AG04450 (cell line): ENCODE data around the gene OBSL1. TPM values are rescaled to one million over a fixed set of nuclear protein-coding genes. Genes with fewer than 3 reads are reported as not detected.

ENCODE experiments used
- CTCF ChIA-PET: fragments of 300-600, 350-600 bp; formaldehyde crosslinking; extraction: SDS; loops from one replicate; lab custom pipeline; 2022; ENCODE audit warnings: antibody characterized with exemption, inconsistent platforms; lab: Charles Lee
- POLR2A ChIA-PET: fragments of 350-600 bp; formaldehyde crosslinking; extraction: SDS; loops from one replicate; lab custom pipeline; 2021; ENCODE audit warnings: antibody characterized with exemption, inconsistent platforms; lab: Yijun Ruan, JAX
- DNase-seq: peaks from one replicate; pipeline ENCODE4 v3.0.0-alpha.2; 2011; ENCODE audit warnings: low read depth, low spot score
- H3K27ac ChIP-seq: one replicate; pipeline ENCODE4 v1.5.1; 2012; ENCODE audit warnings: low read depth, low read length, control low read depth
- H3K27me3 ChIP-seq: one replicate; pipeline ENCODE4 v1.6.0; 2012; ENCODE audit warnings: low read length; ENCODE audit not compliant: control insufficient read depth, insufficient read depth
- H3K4me3 ChIP-seq: 2 replicates; pipeline ENCODE4 v1.5.1; 2011; ENCODE audit warnings: mild to moderate bottlenecking, low read depth, low read length, control low read depth
- H3K9me3 ChIP-seq: 2 replicates; pipeline ENCODE4 v1.5.1; 2012; ENCODE audit warnings: low read length; ENCODE audit not compliant: control insufficient read depth, insufficient read depth
- CTCF ChIP-seq: IDR thresholded peaks from 2 replicates; pipeline ENCODE4 v1.5.1; 2011; ENCODE audit warnings: low read depth, low read length, control low read depth, inconsistent platforms
- polyA plus RNA-seq: library from polyadenylated mRNA; depleted of rRNA; stranded (reverse); fragments of >200 nt; gene quantifications from 2 replicates; pipeline ENCODE4 v1.2.3, GENCODE V29; 2011

Gene OBSL1
- polyA plus RNA-seq, 1 experiment: 35.5 TPM

- no peak for TF ChIP-seq CTCF
- peaks cover 4% of the 10 kb centered on the region; the same call in 1 of the 2 replicates for H3K9me3 ChIP-seq
- H3K27ac ChIP-seq: no peak overlapping the region
- ChIA-PET POLR2A (no interaction called here), CTCF (interaction anchor here (4.6 kb wide), 1 partner anchor 7 kb away, joined by 35 read pairs; no protein-coding TSS in a partner anchor)
- peaks cover 2% of the 10 kb centered on the region for H3K27me3 ChIP-seq
- no peak overlapping the region for H3K4me3 ChIP-seq
- no peak for DNase-seq
Measured at GRCh38 chr2:219567791-219568361, 3.5 kb downstream of the OBSL1 start.

GRCh38 chr2:219567131-219567530, 4.2 kb downstream of the OBSL1 start:
- H3K9me3 ChIP-seq: peaks cover 4% of the 10 kb centered on the region; the same call in 1 of the 2 replicates
- DNase-seq: no peak
- H3K27ac ChIP-seq: no peak overlapping the region
- CTCF ChIA-PET: no interaction called here
- H3K4me3 ChIP-seq: no peak overlapping the region
- POLR2A ChIA-PET: no interaction called here
- H3K27me3 ChIP-seq: no peaks in the 10 kb centered on the region
- TF ChIP-seq CTCF: no peak

DNA sequence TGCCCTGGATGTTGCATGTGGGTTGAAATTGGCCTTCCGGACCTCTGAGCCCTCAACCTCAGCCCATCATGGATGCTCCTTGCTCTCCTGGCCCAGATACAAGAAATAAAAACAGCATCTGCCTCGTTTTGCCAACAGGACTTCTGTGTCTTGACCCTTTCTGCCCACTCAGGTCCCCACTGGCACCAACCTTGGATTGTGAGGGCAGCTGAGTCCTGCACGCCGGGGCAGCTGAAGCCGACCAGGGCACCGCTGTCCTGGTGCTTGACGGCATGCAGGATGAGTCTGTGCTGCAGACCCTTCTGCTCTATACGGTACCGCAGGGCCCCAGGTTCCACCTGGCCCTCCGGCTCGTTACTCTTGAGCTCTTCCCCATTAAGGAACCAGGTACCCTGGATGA, 4.7 kb downstream of the OBSL1 start:
- H3K4me3 ChIP-seq: no peak overlapping the region
- no peaks in the 10 kb centered on the region for H3K27me3 ChIP-seq
- DNase-seq: no peak
- TF ChIP-seq CTCF: no peak
- H3K9me3 ChIP-seq: peaks cover 4% of the 10 kb centered on the region; the same call in 1 of the 2 replicates
- no peak overlapping the region for H3K27ac ChIP-seq
- ChIA-PET CTCF (no interaction called here), POLR2A (no interaction called here)

DNA sequence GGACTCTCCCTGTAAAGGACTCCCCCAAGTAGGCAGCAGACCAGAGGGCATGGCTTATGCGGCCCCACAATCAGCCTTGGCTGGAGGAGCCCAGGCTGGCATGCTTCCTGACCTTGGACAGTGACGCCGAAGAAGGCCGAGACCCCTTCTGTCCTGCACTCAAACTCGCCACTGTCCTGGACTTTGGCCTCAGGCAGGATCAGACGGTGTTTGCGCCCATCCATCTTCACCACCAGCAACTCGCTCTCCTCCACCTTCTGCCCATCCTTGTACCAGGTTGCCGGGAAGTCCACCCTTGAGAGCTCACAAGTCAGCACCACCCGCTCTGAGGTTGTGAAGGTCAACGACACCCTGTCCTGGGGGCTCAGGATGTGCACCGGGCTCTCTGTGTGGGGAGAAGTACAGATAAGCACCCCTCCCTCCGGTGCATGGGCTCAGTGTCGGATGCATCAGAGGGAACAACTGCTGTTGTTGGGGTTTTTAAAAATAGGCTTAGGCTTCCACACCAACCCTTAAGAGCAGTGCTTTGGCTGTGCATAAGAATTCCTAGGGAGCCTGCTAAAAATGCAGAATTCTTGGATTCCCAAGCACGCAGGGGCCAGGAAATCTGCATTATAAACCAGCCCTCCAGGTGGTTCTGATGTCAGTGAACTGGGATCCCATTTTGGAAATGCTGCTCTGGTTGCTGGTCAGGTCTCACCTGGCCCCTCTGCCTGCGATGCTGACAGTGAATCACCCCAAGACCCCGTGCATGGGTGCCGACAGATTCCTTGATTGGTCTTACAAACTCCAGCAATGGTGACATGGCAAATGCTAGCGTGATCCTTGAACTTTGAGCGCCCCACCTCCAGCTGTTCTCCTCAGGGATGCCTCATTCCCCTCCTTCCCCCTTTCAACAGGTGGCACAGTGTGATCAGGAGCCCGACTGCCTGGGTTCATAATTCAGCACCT, 5.9 kb downstream of the OBSL1 start:
- Histone ChIP-seq H3K27me3 (no peaks in the 10 kb centered on the region), H3K27ac (no peak overlapping the region), H3K4me3 (no peak overlapping the region), H3K9me3 (peaks cover 4% of the 10 kb centered on the region; the same call in 1 of the 2 replicates)
- CTCF ChIA-PET: no interaction called here
- TF ChIP-seq CTCF: no peak
- POLR2A ChIA-PET: interaction anchor here (1.0 kb wide), 1 partner anchor 13 kb away, joined by 3 read pairs; no protein-coding TSS in a partner anchor
- DNase-seq: no peak
